HUES48 (cell line): ENCODE measurements around the gene TSPAN9.
"Not testable (repeated sequence)": the region's sequence is repeated elsewhere in the genome, so short reads cannot be mapped to it uniquely, and the experiment has no call there.

Experiments used
- H3K27ac ChIP-seq: one replicate; pipeline ENCODE4 v1.7.0; 2013; ENCODE audit warnings: low read depth, low read length, inconsistent platforms
- H3K27me3 ChIP-seq: 2 replicates; pipeline ENCODE4 v1.6.1; 2013; ENCODE audit warnings: mild to moderate bottlenecking, low read length; ENCODE audit not compliant: control insufficient read depth, insufficient read depth
- H3K36me3 ChIP-seq: 2 replicates; pipeline ENCODE4 v1.6.1; 2013; ENCODE audit warnings: low read length; ENCODE audit not compliant: control insufficient read depth, insufficient read depth
- H3K4me1 ChIP-seq: 2 replicates; pipeline ENCODE4 v1.6.1; 2013; ENCODE audit warnings: mild to moderate bottlenecking, low read length; ENCODE audit not compliant: control insufficient read depth, insufficient read depth
- H3K4me3 ChIP-seq: 2 replicates; pipeline ENCODE4 v1.5.1; 2013; ENCODE audit warnings: mild to moderate bottlenecking, low read depth, low read length
- H3K9ac ChIP-seq: 2 replicates; pipeline ENCODE4 v1.6.1; 2013; ENCODE audit warnings: mild to moderate bottlenecking, low read depth, low read length, moderate library complexity
- H3K9me3 ChIP-seq: 2 replicates; pipeline ENCODE4 v1.6.1; 2013; ENCODE audit warnings: low read length; ENCODE audit not compliant: control insufficient read depth, insufficient read depth

Gene TSPAN9

GRCh38 chr12:3061059-3061458 lies 16.1 kb upstream of the TSPAN9 start:
- Histone ChIP-seq H3K4me3 (no peak overlapping the region), H3K9ac (no peak overlapping the region), H3K36me3 (no peaks in the 10 kb centered on the region), H3K4me1 (peaks cover 7% of the 10 kb centered on the region), H3K27ac (no peak overlapping the region), H3K9me3 (peaks cover 8% of the 10 kb centered on the region; the same call in 1 of the 2 replicates), H3K27me3 (no peaks in the 10 kb centered on the region)

- Histone ChIP-seq H3K9ac (no peak overlapping the region), H3K27me3 (no peaks in the 10 kb centered on the region), H3K27ac (no peak overlapping the region), H3K36me3 (no peaks in the 10 kb centered on the region), H3K4me1 (peaks cover 7% of the 10 kb centered on the region), H3K9me3 (peaks cover 8% of the 10 kb centered on the region; the same call in 1 of the 2 replicates), H3K4me3 (no peak overlapping the region)
These were observed 15.5 kb upstream of the TSPAN9 start for GRCh38 chr12:3061501-3062215.

DNA sequence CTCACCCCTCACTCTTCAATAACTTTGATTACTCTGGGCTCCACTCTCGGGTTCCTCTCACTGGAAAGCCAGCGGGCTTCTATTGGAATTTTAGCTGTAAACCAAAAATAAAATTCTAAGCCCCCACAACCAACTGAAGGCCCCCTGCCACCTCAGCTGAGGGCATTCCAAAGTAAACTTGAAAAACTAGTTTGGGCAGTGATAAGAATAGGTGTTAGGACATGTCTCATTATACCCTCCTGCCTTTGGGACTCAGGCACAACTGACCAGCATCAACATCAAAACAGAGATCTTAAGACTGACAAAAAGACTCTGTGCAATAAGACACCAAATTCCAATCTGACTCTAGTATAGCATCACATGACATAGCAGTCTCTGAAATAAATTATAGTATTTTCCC lies 11.9 kb upstream of the TSPAN9 start:
- Histone ChIP-seq H3K9me3 (peaks cover 8% of the 10 kb centered on the region; the same call in 1 of the 2 replicates), H3K27ac (no peak overlapping the region), H3K36me3 (no peaks in the 10 kb centered on the region), H3K9ac (no peak overlapping the region), H3K4me1 (peaks cover 7% of the 10 kb centered on the region), H3K4me3 (no peak overlapping the region), H3K27me3 (no peaks in the 10 kb centered on the region)

DNA sequence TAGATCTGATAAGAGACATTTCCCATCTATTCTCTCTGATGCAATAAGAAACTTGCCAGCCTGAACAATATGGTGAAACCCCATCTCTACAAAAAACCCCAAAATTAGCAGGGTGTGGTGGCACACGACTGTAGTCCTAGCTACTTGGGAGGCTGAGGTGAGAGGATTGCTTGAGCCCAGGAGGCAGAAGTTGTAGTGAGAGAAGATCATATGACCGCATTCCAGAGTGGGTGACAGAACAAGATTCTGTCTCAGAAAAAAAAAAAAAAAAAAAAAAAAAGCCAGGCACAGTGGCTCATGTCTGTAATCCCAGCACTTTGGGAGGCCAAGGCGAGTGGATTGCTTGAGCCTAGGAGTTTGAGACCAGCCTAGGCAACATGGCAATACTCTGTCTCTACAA lies 11.3 kb upstream of the TSPAN9 start:
- not testable (repeated sequence) for H3K36me3 ChIP-seq, H3K27me3 ChIP-seq, H3K4me3 ChIP-seq, H3K9me3 ChIP-seq, H3K4me1 ChIP-seq, H3K9ac ChIP-seq, H3K27ac ChIP-seq

DNA sequence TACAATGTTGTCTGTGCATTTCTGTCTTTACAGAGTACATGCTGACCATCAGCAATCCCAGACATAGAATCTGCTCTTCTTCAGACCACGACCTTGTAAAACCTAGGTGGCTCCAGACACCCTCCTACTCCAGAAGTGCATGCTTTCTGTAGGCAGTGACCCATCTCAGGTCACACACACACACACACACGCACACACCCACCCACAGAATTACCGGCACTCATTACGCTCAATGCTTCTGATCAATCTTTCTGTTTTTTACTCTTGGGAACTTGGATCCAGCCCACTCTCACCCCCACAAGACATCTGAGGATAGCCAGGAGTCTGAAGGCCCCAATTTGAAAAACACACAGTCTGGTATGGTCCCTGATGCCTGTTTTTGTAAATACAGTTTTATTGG lies 7.5 kb upstream of the TSPAN9 start:
- Histone ChIP-seq H3K36me3 (no peaks in the 10 kb centered on the region), H3K4me1 (peaks cover 2% of the 10 kb centered on the region; the same call in 1 of the 2 replicates), H3K27ac (no peak overlapping the region), H3K4me3 (no peak overlapping the region), H3K27me3 (no peaks in the 10 kb centered on the region), H3K9ac (no peak overlapping the region), H3K9me3 (no peaks in the 10 kb centered on the region)

DNA sequence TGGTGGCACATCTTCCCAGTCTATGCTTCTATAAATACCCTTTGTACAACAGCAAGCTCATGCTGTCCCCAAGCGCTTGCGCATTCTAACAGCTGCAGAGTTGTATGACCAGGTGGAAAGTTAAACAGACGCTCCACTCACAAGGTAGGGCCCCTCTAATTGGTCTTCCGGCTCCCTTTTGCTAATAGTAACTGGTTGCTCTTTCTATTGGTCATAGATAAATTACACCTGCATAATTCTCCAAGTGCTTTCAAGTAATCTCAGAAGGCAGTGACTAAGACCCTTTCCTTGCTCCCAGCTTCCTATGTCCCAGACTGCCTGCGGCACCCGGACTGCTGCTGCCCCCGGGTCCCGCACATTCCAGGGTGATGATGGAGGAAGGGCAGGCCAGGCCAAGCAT lies 6.1 kb upstream of the TSPAN9 start:
- Histone ChIP-seq H3K27me3 (peaks cover 6% of the 10 kb centered on the region), H3K4me3 (no peak overlapping the region), H3K9me3 (no peaks in the 10 kb centered on the region), H3K4me1 (no peaks in the 10 kb centered on the region), H3K9ac (no peak overlapping the region), H3K27ac (no peak overlapping the region), H3K36me3 (no peaks in the 10 kb centered on the region)

GRCh38 chr12:3071710-3072109 lies 5.5 kb upstream of the TSPAN9 start:
- no peak overlapping the region for H3K4me3 ChIP-seq
- H3K9me3 ChIP-seq: no peaks in the 10 kb centered on the region
- H3K9ac ChIP-seq: no peak overlapping the region
- no peaks in the 10 kb centered on the region for H3K36me3 ChIP-seq
- H3K4me1 ChIP-seq: no peaks in the 10 kb centered on the region
- no peak overlapping the region for H3K27ac ChIP-seq
- H3K27me3 ChIP-seq: peaks cover 10% of the 10 kb centered on the region

GRCh38 chr12:3073438-3074250 lies 3.5 kb upstream of the TSPAN9 start:
- no peak overlapping the region for H3K9ac ChIP-seq
- H3K9me3 ChIP-seq: no peaks in the 10 kb centered on the region
- H3K36me3 ChIP-seq: no peaks in the 10 kb centered on the region
- H3K4me3 ChIP-seq: no peak overlapping the region
- peaks cover 20% of the 10 kb centered on the region for H3K27me3 ChIP-seq
- peaks cover 8% of the 10 kb centered on the region; the same call in 1 of the 2 replicates for H3K4me1 ChIP-seq
- H3K27ac ChIP-seq: no peak overlapping the region

- Histone ChIP-seq H3K4me1 (peaks cover 8% of the 10 kb centered on the region; the same call in 1 of the 2 replicates), H3K4me3 (no peak overlapping the region), H3K27me3 (peaks cover 20% of the 10 kb centered on the region), H3K36me3 (no peaks in the 10 kb centered on the region), H3K9me3 (no peaks in the 10 kb centered on the region), H3K27ac (no peak overlapping the region), H3K9ac (no peak overlapping the region)
These were observed 1.9 kb upstream of the TSPAN9 start for GRCh38 chr12:3075315-3075714.

DNA sequence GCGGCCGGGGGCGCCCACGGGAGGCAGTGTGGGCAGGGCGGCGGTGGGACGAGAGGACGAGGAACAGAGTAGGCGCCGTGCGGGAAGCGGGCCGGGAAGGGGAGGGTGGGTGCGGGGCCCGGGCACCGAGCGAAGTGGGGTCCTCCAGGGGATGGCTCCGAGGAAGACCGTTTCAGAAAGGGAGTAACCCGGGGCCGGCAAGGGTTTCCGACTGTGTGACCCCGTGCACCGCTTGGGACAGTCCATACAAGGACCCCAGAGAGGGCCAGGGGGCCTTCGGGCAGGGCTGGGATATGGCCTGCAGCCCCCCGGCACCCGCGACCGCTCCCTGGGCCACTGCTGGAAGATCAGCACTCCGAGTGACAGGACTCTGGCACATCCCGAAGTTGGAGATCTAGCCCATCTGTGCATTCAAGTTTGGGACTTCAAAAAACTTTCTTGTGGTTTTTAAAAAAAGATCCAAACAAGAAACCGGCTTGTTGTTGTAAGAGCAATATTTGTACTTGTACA lies 448 bp downstream of the TSPAN9 start:
- Histone ChIP-seq H3K9me3 (no peaks in the 10 kb centered on the region), H3K27ac (no peak overlapping the region), H3K9ac (no peak overlapping the region), H3K4me3 (peak overlapping the region; percentile 64), H3K4me1 (peaks cover 8% of the 10 kb centered on the region; the same call in 1 of the 2 replicates), H3K36me3 (no peaks in the 10 kb centered on the region), H3K27me3 (peaks cover 20% of the 10 kb centered on the region)
